Measurements from ENCODE around the gene SLC4A1AP. TPM values are rescaled to one million over a fixed set of nuclear protein-coding genes. Genes with fewer than 3 reads are reported as not detected.
"Not testable (repeated sequence)": the region's sequence is repeated elsewhere in the genome, so short reads cannot be mapped to it uniquely, and the experiment has no call there.

Gene SLC4A1AP, protein sequence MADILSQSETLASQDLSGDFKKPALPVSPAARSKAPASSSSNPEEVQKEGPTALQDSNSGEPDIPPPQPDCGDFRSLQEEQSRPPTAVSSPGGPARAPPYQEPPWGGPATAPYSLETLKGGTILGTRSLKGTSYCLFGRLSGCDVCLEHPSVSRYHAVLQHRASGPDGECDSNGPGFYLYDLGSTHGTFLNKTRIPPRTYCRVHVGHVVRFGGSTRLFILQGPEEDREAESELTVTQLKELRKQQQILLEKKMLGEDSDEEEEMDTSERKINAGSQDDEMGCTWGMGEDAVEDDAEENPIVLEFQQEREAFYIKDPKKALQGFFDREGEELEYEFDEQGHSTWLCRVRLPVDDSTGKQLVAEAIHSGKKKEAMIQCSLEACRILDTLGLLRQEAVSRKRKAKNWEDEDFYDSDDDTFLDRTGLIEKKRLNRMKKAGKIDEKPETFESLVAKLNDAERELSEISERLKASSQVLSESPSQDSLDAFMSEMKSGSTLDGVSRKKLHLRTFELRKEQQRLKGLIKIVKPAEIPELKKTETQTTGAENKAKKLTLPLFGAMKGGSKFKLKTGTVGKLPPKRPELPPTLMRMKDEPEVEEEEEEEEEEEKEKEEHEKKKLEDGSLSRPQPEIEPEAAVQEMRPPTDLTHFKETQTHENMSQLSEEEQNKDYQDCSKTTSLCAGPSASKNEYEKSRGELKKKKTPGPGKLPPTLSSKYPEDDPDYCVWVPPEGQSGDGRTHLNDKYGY
- 19.8 and 35.1 TPM in 2 replicates for total RNA-seq (2014; rRNA removed; shearing (Covaris generic))

DNA sequence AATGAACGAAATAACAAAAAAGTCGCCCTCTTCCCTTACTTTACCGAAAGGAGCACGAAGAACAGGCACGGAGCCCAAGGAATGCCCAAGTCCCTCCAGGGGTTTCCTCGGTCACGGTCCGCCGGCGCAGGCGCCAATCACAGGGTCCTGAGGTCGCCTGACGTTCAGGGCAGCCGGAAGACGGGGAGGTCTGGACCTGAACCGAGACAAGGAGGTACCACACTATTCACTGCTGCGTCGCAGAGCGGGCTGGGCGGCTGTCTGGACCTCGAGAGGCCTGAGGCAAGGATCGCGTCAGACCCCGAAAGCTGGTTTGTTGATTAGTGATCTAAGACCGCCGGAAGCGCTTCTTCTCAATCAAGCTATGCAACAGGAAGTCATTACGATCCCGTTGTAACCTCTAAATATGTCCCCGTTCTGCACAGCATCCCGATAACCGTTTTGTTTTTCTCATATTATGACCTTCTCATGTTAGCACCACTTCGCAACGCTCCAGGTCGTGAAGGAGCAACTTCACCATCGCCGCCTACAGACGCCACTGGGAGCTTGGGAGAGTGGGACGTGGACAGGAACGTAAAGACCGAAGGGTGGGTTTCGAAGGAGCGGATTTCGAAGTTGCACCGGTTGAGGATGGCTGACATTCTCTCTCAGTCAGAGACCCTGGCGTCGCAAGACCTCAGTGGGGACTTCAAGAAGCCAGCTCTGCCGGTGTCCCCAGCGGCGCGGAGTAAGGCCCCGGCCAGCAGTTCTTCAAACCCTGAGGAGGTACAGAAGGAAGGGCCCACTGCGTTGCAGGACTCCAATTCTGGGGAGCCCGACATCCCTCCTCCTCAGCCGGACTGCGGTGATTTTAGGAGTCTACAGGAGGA is at the start of gene SLC4A1AP, which contains the start of gene SUPT7L:
SLC4A1AP (plus strand) TSS at position 605 of the 869 bp plus-strand sequence; CDS start at position 631, 26 bp downstream.
SUPT7L (minus strand) TSS at position 330 of the 869 bp plus-strand sequence. CDS start 1,422 bp downstream, outside the sequence.
- DNase-seq (ENCODE audit: low read depth): peak; percentile 82

DNA sequence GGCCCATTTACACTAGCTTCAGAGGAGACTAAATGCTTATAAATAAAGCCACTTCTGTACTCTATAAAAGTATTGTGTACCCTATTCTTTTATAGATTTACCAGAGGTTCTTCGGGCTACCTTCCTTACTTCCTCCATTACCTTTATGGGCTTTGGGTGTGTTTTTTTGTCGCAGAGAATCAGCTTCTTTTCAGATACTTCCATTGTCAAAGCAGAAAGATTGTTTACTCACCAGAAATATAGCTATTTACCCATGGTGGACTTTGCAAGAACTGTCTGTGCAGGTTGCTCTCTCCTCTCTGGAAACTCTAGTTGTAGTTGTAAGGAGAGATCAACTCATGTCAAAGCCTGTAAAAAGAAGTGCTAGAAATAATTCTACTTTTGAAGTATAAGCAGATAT is 49.7 kb upstream of the SLC4A1AP start:
- DNase-seq (ENCODE audit: low read depth): no peak

DNA sequence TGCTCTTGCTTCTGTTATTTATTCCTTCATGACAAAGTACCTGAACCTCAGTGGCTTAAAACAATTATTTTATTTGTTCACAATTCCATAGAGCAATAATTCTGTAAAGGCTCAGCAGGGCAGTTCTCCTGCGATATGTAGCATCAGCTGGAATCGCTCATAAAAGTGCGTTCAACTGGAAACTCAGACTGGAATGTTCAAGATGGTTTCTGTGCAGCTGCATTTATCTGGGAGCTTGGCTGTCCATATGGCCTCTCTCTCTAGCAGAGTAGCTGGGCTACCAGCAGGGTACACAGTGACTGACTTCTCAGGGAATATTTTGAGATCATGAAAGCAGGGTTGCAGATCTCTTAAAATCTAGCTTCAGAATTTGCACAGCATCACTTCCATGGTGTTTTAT is 48.4 kb upstream of the SLC4A1AP start:
- no peak for DNase-seq (ENCODE audit: low read depth)

DNA sequence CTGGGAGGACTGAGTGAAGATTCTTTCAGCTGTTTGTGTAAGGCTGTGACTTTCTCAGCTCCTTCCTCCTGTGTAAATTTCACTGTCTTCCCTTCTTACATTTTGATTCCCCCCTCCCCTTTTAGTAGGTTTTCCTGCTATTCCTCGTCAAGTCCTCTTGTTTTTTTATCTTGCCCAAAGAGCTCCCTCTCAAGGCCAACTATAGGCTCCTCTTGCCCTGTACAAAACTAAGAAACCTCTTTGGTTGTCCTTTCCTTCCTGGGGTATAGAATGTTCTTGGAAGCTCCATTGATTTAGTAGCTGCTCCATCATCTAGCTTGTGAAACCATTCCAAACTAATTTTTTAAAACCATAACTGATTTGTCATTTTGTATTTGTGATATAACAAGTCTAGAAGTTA is 42.2 kb upstream of the SLC4A1AP start:
- no peak for DNase-seq (ENCODE audit: low read depth)

DNA sequence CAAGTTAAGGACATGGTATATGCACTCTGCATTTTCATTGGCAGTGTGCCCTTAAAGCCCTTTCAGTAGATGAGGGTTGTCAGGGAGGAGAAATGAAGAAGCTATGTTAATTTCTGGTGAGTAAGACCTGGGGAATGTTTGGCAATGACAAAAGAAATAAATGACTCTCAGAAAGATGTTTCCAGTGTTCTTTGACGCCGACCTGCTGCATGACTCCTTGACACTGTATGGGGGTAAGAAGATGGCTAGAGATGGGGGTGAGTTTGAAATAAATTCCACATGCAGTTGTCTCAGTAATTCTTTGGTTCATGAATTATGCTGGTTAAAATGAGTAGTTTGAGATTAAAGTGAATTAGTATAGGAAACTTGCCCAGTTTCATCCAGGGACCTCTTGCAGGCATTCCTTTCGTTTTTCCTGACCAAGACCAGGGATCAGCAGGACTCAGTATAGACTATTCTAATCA is 40.7 kb upstream of the SLC4A1AP start:
- DNase-seq (ENCODE audit: low read depth): peak; percentile 89

DNA sequence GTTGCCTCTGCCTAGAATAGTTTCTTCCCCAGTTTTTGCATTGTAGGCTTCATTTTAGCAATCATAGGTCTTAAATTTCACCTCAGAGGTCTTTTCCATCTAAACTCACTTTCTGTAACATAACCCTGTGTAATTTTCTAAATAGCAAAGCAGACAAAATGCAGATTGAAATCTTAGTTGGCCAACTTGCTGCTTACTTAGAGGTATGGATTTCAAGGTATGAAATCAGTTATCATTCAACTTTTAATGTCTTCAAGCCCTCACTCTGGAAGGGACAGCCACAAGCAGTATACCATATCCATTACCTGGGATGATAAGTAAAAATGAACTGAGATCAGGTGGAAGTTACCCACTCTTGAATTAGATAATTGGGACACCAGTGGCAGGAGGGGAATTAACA is 38.7 kb upstream of the SLC4A1AP start:
- DNase-seq (ENCODE audit: low read depth): no peak

DNA sequence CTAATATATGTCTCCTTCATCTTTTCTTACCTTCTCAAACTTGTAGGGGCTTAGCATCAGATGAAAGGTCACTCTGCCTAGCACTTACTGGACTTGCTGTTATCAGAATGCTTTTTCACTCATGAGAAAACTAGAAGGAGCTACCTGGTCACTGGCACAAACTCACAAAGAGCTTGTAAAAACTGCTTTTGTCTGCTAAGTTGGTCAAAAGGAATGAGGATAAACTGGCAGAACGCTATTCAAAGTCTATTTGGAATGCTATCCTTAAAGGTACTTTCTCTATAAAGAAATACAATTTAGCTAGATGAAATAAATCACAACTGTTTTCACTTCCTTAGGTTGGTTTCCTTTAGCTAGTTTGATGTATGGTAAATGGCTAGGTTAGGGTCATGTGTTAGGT is 37.4 kb upstream of the SLC4A1AP start:
- not testable (repeated sequence) for DNase-seq (ENCODE audit: low read depth)

DNA sequence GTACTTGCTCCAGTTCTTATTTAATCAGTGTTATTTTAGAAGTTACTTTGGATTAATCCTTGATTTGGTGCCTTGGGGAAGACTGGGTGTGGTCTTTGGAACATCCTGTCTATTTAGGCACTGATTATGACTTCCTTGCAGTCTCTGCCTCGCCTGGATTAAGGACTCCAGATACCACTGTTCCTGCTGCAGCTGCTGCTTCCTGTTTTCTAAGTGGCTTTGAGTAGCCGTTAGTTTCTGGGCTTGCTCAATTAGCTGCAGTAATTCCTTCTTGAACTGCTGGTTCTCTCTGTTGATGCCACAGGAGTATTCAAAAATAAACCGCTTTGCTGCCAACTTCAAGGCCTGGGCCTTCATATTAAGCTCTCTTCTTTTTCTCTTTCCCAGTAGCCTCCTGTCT is 36.8 kb upstream of the SLC4A1AP start:
- not testable (repeated sequence) for DNase-seq (ENCODE audit: low read depth)

DNA sequence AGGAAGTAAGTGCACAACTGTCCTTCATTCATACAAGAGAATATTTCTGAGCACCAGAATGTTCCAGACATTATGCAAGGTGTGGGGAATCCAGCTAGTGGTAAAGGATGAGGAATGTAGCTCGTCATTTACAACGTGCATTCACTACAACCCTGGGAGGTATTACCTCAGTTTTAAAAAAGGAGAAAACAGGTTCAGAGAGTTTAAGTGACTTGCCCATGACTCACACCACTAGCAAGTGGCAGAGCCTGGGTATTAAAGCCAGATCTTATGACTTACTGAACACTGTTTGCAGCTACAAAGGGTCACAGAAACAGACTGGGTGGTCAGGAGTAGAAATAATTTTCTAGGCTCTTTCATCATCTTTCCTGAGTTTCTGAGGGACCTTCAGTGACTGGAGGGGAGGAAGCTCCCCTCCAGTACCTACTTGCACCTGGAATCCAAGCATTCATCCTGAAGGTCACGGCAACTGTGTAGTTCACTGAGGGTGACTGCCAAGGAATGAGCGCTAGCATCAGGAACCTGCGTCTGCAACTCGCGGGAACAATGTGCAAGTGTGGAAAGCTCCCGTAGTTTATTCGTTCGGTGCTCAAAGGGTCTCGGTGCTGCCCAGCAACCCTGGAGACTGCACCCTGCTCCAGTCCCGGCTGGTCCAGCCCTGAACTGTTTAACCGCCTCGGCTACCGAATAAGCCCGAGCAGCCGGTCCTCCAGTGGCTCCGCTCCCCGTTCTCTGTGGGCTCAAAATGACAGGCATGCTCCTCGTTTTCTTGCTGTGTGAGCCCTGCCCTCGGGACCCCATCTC is 35.5 kb upstream of the SLC4A1AP start:
- peak; percentile 95 for DNase-seq (ENCODE audit: low read depth)

DNA sequence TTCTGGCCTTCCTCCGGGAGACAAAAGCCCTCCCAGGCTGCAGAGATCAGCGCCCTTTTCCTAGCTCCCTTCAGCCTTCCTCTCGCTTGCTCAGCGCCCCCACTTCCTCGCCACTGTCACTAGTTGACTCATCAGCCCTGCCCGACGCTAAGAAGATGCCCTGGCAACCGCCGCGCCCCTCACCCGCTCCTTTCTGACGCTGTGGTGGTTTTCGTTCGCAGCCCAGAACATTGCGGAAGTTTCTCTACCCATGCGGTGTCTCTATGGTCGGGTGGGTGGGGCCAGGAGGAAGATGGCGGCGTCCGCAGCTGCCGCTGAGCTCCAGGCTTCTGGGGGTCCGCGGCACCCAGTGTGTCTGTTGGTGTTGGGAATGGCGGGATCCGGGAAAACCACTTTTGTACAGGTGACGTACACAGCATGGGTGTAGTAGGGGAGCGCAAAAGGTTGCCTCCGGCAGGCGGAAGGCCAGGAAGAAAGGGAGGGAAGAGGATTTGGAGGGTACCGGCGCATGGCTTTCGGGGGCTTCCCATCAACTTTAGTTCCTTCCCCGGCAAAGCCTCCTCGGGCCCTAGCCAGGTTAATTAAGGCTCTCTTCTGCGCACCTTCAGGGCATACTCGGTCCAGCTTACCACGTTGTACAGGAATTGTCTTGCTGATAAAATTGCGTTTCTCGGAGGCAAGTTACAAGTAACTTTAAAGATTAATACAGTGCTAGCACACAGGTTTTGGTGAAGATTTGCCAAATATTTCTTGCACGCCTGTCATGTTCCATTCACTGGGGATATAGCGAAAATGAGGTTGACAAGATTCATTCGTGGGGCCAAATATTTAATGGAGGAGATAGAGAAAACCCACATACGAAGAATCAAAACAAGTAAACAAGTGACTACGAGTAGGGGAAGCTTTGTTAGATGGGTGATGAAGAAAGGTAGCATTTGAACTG is 34.7 kb upstream of the SLC4A1AP start, which contains the start of the genes CCDC121 and GPN1:
CCDC121 (minus strand) TSS at position 246 of the 943 bp plus-strand sequence. CDS start 1,213 bp downstream, outside the sequence.
GPN1 (plus strand) TSS at position 284 of the 943 bp plus-strand sequence; CDS start at position 293, 9 bp downstream.
- DNase-seq (ENCODE audit: low read depth): peak; percentile 96

DNA sequence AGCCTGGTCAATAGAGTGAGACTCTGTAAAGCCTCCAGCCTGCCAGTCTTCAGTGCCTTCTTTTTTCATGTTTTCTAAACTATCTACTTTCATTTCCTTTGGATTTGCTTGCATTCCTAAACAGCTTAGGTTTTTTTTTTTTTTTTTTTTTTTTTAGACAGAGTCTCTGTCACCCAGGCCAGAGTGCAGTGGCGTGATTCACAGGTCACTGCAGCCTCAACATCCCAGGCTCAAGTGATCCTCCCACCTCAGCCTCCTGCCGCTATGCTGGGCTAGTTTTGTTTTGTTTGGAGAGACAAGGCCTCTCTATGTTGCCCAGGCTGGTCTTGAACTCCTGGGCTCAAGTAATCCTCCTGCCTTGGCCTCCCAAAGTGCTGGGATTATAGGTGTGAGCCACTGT is 33.4 kb upstream of the SLC4A1AP start:
- DNase-seq (ENCODE audit: low read depth): not testable (repeated sequence)

DNA sequence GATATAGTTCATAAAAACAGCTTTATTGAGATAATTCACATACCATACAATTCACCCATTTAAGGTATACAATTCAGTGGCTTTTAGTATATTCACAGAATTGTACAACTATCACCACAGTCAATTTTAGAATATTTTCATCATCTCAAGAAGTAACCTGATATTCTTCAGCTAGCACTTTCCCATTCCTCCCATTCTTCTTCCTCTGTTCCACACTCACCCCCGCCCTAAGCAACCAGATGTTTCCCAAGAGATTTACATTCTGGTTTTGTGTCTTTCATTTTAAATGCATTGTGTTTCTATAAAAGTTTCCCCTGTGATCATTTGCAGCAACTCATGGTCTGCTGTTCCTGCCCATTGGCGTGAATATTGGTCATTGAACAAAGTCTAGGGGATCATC is 29.4 kb upstream of the SLC4A1AP start:
- DNase-seq (ENCODE audit: low read depth): no peak

DNA sequence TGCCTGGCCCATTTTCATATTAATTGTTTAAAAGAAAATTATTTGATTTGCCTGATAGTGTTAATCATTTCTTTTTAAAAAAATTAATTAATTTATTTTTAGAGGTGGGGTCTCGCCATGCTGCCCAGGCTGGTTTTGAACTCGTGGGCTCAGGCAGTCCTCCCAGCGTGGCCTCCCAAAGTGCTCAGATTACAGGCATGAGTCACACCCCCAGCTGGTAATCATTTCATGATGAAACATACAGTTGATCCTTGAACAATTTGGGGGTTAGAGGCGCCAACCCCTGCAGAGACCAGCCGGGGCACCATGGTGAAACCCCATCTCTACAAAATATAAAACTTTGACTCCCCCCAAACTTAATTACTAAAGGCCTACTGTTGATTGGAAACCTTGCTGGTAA is 26.9 kb upstream of the SLC4A1AP start:
- DNase-seq (ENCODE audit: low read depth): peak; percentile 34

DNA sequence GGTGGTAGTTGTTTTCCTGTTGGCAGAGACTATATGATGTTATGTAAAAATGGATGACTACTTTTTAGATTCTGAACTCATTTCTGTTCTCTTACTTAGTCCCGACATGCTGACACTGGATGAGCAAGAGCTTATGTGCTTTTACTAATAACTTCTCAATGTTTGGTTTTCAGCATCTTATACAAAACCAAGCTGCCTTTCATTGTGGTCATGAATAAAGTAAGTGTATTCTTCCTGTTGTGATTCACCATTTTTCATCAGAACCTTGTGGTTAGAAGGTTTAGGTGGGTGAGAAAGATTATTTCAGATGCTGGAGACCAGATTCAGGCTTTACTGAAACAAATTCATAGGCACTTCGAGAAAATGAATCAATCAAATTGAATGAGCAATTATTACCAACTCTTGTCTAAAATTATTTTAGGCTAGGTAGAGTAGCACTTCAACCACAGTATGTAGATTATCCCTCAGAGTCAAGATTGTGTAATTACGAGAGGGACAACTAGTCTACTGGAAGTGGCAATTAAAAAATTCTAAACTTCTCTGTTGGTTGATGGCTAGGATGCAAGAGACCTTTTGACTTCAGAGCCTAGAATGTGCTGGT is 25.6 kb upstream of the SLC4A1AP start:
- DNase-seq (ENCODE audit: low read depth): peak; percentile 80

DNA sequence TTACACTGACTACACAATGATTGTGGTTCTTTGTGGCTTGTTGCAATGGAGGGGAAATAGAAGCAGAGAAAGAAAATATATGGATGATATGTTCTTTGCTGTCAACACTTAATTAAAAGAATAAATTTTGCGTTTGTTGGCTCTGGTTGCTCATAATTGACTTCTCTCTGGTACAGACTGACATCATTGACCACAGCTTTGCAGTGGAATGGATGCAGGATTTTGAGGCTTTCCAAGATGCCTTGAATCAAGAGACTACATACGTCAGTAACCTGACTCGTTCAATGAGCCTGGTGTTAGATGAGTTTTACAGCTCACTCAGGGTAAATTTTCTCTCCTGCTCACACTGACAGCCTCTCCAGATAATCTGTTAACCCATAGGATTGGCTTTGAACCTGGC is 25.0 kb upstream of the SLC4A1AP start:
- DNase-seq (ENCODE audit: low read depth): peak; percentile 75

DNA sequence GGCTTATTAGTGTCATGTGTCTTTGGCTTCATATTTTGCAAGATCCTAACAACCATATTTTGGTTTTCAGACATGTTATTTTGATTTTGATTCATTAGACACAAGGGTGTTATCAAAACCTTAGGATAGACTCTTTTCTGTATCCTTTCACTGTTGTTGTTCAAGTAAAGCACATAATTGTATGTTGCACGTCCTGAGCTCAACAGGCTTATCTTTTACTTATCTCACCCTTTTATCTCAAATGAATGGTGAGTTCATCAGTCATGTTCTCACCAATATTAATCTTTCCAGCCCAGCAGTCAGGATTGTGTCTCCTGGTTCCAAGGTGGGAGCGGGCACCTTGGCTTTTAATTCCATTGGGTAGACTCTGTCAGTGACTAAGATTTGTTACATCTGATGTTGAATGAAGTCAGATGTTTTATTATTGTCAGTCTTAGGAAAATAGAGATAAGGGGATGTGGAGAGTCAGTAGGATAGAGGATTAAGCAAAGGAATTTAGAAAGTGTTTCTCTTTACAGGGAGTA is 22.9 kb upstream of the SLC4A1AP start:
- no peak for DNase-seq (ENCODE audit: low read depth)

DNA sequence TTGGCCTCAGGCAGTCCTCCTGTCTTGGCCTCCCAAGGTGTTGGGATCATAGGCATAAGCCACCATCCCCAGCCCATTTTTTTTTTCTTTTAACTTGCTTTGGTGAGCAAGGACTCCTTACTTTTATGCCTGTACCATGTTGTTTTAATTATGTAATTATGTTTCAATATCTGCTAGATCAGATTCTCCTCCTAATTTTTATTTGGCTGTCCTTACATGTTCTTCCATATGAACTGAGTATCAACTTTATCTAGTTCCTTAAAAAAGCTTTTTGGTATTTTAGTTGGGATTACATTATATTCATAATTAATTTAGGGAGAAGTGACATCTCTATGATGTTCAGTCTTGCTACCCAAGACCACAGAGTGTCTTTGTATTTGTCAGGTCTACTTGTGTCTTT is 18.5 kb upstream of the SLC4A1AP start:
- DNase-seq (ENCODE audit: low read depth): no peak

DNA sequence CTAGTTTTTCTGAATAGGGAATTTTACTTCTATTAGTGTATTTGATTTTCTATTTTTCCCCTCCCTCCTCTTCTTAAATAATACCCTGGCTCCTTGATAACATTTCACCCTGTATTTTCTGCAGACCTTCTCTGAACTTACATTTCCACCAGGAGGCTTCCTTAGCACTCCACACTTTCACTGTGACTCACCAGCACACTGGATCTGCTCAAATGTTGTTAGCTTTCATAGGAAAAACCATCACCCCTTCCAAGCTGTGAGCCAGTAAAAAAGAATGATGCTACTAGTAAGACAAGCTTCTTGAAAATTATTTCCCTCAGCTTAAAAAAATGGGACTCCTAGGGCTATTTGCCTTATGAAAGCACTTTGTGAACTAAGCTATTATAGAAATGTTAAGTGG is 16.4 kb upstream of the SLC4A1AP start:
- DNase-seq (ENCODE audit: low read depth): peak; percentile 17

DNA sequence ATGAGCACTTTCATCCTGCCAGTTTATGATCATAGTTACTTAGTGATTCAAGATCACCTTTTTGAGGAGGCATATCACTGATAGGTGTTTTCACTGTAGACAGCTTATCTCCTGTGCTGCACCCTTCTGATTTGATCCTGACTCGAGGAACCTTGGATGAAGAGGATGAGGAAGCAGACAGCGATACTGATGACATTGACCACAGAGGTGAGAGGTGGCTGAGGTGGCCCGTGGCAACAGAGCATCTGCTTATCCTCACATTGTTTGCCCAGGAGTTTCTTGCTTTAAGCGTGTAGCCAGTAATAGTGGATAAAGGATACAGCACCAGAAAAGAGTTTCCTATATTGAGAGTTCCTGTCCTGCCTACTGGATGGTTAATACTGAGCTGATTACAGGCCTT is 16.0 kb upstream of the SLC4A1AP start:
- no peak for DNase-seq (ENCODE audit: low read depth)
